Measurements from ENCODE around the gene YPEL5. TPM values are rescaled to one million over a fixed set of nuclear protein-coding genes. Genes with fewer than 3 reads are reported as not detected.

YPEL5 gene
- total RNA-seq, 1 experiment from 2014 or later = 66.4 TPM

DNA sequence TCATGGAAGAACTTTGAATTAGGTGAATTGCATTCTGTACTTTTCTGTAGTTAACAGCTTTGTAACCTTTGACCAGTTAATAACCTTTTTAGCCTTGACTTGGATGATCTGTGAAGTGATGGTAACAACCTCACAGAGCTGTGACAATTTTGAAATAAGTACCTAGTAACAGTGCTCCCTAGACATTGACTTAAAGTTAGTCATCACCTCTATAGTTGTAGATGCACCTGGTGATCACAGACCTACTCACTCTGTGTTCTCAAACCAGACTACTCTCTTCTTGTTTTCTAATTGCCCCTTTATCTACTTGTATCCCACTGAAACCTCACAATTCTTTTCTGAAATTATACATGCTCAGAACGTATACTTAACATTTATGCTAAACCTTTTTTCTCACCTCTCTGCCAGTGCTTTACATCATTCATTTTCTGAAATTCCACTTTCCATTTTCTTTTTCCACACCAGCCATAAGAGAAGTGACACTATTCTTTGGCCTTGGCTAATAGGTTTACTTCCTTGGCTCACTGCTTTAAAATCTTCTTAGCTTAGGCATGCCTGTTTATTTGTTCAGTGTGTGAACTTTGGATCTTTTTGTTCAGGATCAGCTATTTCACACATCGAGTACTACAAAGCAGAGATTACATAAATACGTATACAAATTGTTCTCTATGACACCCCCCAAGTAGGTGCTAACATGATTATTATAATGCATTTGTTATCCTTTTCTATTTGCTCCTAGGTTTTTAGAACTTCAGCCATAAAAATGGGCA is 9.3 kb downstream of the YPEL5 start:
- no peaks in the 10 kb centered on the region for H3K9me3 ChIP-seq (ENCODE audit: control insufficient read depth, insufficient read depth, low read depth, low read length)
- ATAC-seq = no peak
- H3K4me3 ChIP-seq (ENCODE audit: low read depth in 2 of 2, low read length in 2 of 2) = no peak overlapping the region
- H3K27ac ChIP-seq (ENCODE audit: low read length) = no peak overlapping the region; the same call in 1 of the 2 replicates
- ChIA-PET CTCF (no interaction called here), POLR2A (no interaction called here)
- in situ Hi-C loops (cut with HindIII; ENCODE audit: low pct_unique_long_range_greater_than_20kb, low sequenced_read_pairs) = no loop called here
- TF ChIP-seq TCF7L2 (IDR thresholded peaks at IDR 0.05; ENCODE audit: low read depth, low read length) = no peak
- no peak for DNase-seq (ENCODE audit: low read depth, low spot score)
- peaks cover 4% of the 10 kb centered on the region; the same call in 1 of the 2 replicates for H3K4me1 ChIP-seq (ENCODE audit: control insufficient read depth, insufficient read depth, low read length)
- no peaks in the 10 kb centered on the region for H3K27me3 ChIP-seq (ENCODE audit: control insufficient read depth, insufficient read depth, low read length)
- intact Hi-C loops (cut with micrococcal nuclease; ENCODE audit: unreplicated experiment) = no loop called here
- BruUV-seq (replicated peaks) = no TSS peak
- H3K36me3 ChIP-seq (ENCODE audit: control insufficient read depth, insufficient read depth, low read length) = peaks cover 23% of the 10 kb centered on the region

DNA sequence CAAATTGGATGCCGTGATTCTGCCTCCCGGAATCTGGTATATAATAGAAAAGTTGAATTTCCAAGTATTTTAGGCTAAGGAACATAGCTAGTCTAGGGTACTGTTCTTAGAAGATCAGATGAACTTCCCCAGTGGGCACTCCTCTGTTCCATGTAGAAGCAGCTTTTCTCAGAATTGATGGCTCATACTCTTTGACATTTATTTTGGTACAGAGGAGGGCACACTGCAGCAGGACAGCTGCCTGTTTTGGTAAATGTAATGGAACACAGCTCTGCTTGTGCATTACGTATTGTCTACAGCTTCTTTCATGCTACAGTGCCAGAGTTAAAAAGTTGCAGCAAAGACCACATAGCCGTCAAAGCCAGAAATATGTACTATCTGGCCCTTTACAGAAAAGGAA is 10.8 kb downstream of the YPEL5 start:
- no TSS peak for BruUV-seq (replicated peaks)
- ATAC-seq = no peak
- no peak for DNase-seq (ENCODE audit: low read depth, low spot score)
- Histone ChIP-seq H3K27me3 (ENCODE audit: control insufficient read depth, insufficient read depth, low read length) (no peaks in the 10 kb centered on the region), H3K36me3 (ENCODE audit: control insufficient read depth, insufficient read depth, low read length) (peaks cover 20% of the 10 kb centered on the region), H3K27ac (ENCODE audit: low read length) (no peak overlapping the region), H3K4me1 (ENCODE audit: control insufficient read depth, insufficient read depth, low read length) (no peaks in the 10 kb centered on the region), H3K9me3 (ENCODE audit: control insufficient read depth, insufficient read depth, low read depth, low read length) (no peaks in the 10 kb centered on the region), H3K4me3 (ENCODE audit: low read depth in 2 of 2, low read length in 2 of 2) (no peak overlapping the region)
- in situ Hi-C loops (cut with HindIII; ENCODE audit: low pct_unique_long_range_greater_than_20kb, low sequenced_read_pairs) (no loop called here), intact Hi-C loops (cut with micrococcal nuclease; ENCODE audit: unreplicated experiment) (no loop called here)
- TF ChIP-seq TCF7L2 (IDR thresholded peaks at IDR 0.05; ENCODE audit: low read depth, low read length) (no peak), SIN3A (IDR thresholded peaks at IDR 0.05; ENCODE audit: borderline replicate concordance, insufficient read depth, low read depth, low read length) (no peak), POLR2AphosphoS5 (IDR thresholded peaks at IDR 0.05; ENCODE audit: low read depth, low read length) (no peak)
- TF ChIP-seq, protein P1, sequence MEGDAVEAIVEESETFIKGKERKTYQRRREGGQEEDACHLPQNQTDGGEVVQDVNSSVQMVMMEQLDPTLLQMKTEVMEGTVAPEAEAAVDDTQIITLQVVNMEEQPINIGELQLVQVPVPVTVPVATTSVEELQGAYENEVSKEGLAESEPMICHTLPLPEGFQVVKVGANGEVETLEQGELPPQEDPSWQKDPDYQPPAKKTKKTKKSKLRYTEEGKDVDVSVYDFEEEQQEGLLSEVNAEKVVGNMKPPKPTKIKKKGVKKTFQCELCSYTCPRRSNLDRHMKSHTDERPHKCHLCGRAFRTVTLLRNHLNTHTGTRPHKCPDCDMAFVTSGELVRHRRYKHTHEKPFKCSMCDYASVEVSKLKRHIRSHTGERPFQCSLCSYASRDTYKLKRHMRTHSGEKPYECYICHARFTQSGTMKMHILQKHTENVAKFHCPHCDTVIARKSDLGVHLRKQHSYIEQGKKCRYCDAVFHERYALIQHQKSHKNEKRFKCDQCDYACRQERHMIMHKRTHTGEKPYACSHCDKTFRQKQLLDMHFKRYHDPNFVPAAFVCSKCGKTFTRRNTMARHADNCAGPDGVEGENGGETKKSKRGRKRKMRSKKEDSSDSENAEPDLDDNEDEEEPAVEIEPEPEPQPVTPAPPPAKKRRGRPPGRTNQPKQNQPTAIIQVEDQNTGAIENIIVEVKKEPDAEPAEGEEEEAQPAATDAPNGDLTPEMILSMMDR (IDR thresholded peaks at IDR 0.05) = no peak
- TF ChIP-seq, protein P2, sequence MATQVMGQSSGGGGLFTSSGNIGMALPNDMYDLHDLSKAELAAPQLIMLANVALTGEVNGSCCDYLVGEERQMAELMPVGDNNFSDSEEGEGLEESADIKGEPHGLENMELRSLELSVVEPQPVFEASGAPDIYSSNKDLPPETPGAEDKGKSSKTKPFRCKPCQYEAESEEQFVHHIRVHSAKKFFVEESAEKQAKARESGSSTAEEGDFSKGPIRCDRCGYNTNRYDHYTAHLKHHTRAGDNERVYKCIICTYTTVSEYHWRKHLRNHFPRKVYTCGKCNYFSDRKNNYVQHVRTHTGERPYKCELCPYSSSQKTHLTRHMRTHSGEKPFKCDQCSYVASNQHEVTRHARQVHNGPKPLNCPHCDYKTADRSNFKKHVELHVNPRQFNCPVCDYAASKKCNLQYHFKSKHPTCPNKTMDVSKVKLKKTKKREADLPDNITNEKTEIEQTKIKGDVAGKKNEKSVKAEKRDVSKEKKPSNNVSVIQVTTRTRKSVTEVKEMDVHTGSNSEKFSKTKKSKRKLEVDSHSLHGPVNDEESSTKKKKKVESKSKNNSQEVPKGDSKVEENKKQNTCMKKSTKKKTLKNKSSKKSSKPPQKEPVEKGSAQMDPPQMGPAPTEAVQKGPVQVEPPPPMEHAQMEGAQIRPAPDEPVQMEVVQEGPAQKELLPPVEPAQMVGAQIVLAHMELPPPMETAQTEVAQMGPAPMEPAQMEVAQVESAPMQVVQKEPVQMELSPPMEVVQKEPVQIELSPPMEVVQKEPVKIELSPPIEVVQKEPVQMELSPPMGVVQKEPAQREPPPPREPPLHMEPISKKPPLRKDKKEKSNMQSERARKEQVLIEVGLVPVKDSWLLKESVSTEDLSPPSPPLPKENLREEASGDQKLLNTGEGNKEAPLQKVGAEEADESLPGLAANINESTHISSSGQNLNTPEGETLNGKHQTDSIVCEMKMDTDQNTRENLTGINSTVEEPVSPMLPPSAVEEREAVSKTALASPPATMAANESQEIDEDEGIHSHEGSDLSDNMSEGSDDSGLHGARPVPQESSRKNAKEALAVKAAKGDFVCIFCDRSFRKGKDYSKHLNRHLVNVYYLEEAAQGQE (IDR thresholded peaks at IDR 0.05; ENCODE audit: insufficient read depth in 1 of 2, low read depth in 2 of 2, low read length in 1 of 2) = no peak
- CTCF ChIA-PET = no interaction called here
- POLR2A ChIA-PET = no interaction called here

DNA sequence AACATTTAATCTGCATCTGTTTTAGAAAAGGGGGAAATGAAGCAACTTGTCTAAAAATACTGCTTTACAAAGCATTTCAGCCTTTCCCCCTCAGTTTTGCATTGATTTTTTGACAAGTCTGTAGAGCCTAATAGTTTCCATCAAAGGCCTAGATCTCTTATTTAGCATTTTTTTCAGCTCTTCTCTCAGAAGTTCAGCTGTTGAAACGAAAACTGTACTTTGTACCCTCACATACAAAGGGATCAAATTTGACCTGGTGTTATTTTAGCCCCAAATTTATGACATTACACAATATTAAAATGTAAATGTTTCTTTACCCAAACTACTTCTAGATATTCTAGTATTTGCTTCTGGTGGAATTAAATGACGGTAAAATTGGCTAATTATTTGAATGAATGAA is 13.0 kb downstream of the YPEL5 start:
- no TSS peak for BruUV-seq (replicated peaks)
- POLR2A ChIA-PET = no interaction called here
- in situ Hi-C loops (cut with HindIII; ENCODE audit: low pct_unique_long_range_greater_than_20kb, low sequenced_read_pairs) = no loop called here

More for the DNA sequence above, 13.0 kb downstream of the YPEL5 start:
- ATAC-seq (no peak), DNase-seq (ENCODE audit: low read depth, low spot score) (no peak)
- Histone ChIP-seq H3K4me1 (ENCODE audit: control insufficient read depth, insufficient read depth, low read length) (no peaks in the 10 kb centered on the region), H3K36me3 (ENCODE audit: control insufficient read depth, insufficient read depth, low read length) (peaks cover 20% of the 10 kb centered on the region), H3K9me3 (ENCODE audit: control insufficient read depth, insufficient read depth, low read depth, low read length) (no peaks in the 10 kb centered on the region), H3K4me3 (ENCODE audit: low read depth in 2 of 2, low read length in 2 of 2) (no peak overlapping the region), H3K27me3 (ENCODE audit: control insufficient read depth, insufficient read depth, low read length) (no peaks in the 10 kb centered on the region), H3K27ac (ENCODE audit: low read length) (no peak overlapping the region)
- CTCF ChIA-PET = no interaction called here
- TF ChIP-seq POLR2AphosphoS5 (IDR thresholded peaks at IDR 0.05; ENCODE audit: low read depth, low read length) (no peak), SIN3A (IDR thresholded peaks at IDR 0.05; ENCODE audit: borderline replicate concordance, insufficient read depth, low read depth, low read length) (no peak), TCF7L2 (IDR thresholded peaks at IDR 0.05; ENCODE audit: low read depth, low read length) (no peak)
- TF ChIP-seq, protein P1 (IDR thresholded peaks at IDR 0.05) = no peak
- TF ChIP-seq, protein P2 (IDR thresholded peaks at IDR 0.05; ENCODE audit: insufficient read depth in 1 of 2, low read depth in 2 of 2, low read length in 1 of 2) = no peak
- intact Hi-C loops (cut with micrococcal nuclease; ENCODE audit: unreplicated experiment) = no loop called here

All from Panc1 (cell line).